ENCODE data around the gene ABHD12. TPM values are rescaled to one million over a fixed set of nuclear protein-coding genes. Genes with fewer than 3 reads are reported as not detected.

The ABHD12 gene
- total RNA-seq, 1 experiment from 2014 or later = 36.4 TPM

GRCh38 chr20:25397821-25398220 lies 7.2 kb upstream of the ABHD12 start:
- Histone ChIP-seq H3K27me3 (ENCODE audit: control insufficient read depth, insufficient read depth, low read length) (no peaks in the 10 kb centered on the region), H3K4me3 (ENCODE audit: insufficient read depth, low read depth, low read length) (no peak overlapping the region), H3K36me3 (replicated peaks; ENCODE audit: control insufficient read depth, insufficient read depth, low read length) (no peaks in the 10 kb centered on the region)
- DNase-seq = no peak

GRCh38 chr20:25397096-25397495 lies 6.5 kb upstream of the ABHD12 start:
- Histone ChIP-seq H3K36me3 (replicated peaks; ENCODE audit: control insufficient read depth, insufficient read depth, low read length) (no peaks in the 10 kb centered on the region), H3K27me3 (ENCODE audit: control insufficient read depth, insufficient read depth, low read length) (no peaks in the 10 kb centered on the region), H3K4me3 (ENCODE audit: insufficient read depth, low read depth, low read length) (no peak overlapping the region)
- no peak for DNase-seq

DNA sequence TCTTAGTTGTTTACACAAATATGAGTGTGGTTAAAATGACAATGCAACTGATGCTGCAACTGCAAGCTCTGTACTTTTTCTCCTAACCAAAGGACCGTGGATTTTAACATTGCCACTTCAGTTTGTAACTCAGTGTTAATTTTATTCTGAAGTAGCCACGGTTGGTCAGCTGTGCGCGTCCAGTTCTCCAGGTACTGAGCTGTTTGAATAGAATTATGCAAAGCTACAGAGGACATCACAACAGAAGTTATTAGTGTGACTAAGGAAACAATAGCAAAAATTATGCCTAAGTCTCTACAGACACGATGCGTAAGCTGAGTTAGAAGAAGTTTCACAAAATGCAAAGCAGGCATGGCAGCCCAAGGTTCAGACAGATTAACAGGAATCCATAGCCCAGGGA lies 4.4 kb upstream of the ABHD12 start:
- Histone ChIP-seq H3K27me3 (ENCODE audit: control insufficient read depth, insufficient read depth, low read length) (no peaks in the 10 kb centered on the region), H3K4me3 (ENCODE audit: insufficient read depth, low read depth, low read length) (no peak overlapping the region), H3K36me3 (replicated peaks; ENCODE audit: control insufficient read depth, insufficient read depth, low read length) (no peaks in the 10 kb centered on the region)
- DNase-seq = no peak

GRCh38 chr20:25394276-25394675 lies 3.6 kb upstream of the ABHD12 start:
- Histone ChIP-seq H3K36me3 (replicated peaks; ENCODE audit: control insufficient read depth, insufficient read depth, low read length) (no peaks in the 10 kb centered on the region), H3K4me3 (ENCODE audit: insufficient read depth, low read depth, low read length) (no peak overlapping the region), H3K27me3 (ENCODE audit: control insufficient read depth, insufficient read depth, low read length) (no peaks in the 10 kb centered on the region)
- no peak for DNase-seq

- H3K36me3 ChIP-seq (replicated peaks; ENCODE audit: control insufficient read depth, insufficient read depth, low read length) = no peaks in the 10 kb centered on the region
- peak; percentile 90 for DNase-seq
These were observed 637 bp downstream of the ABHD12 start for GRCh38 chr20:25389858-25390537.

GRCh38 chr20:25389401-25389857 lies 1.2 kb downstream of the ABHD12 start:
- no peak for DNase-seq
- H3K4me3 ChIP-seq (ENCODE audit: insufficient read depth, low read depth, low read length) = peak overlapping the region; percentile 90
- no peaks in the 10 kb centered on the region for H3K36me3 ChIP-seq (replicated peaks; ENCODE audit: control insufficient read depth, insufficient read depth, low read length)
- H3K27me3 ChIP-seq (ENCODE audit: control insufficient read depth, insufficient read depth, low read length) = no peaks in the 10 kb centered on the region

More at GRCh38 chr20:25389858-25390537, 637 bp downstream of the ABHD12 start:
- H3K4me3 ChIP-seq (ENCODE audit: insufficient read depth, low read depth, low read length) = peak overlapping the region; percentile 90
- no peaks in the 10 kb centered on the region for H3K27me3 ChIP-seq (ENCODE audit: control insufficient read depth, insufficient read depth, low read length)

GRCh38 chr20:25382704-25383370 lies 7.8 kb downstream of the ABHD12 start:
- no peaks in the 10 kb centered on the region; the same call in 1 of the 2 replicates for H3K36me3 ChIP-seq (replicated peaks; ENCODE audit: control insufficient read depth, insufficient read depth, low read length)

DNA sequence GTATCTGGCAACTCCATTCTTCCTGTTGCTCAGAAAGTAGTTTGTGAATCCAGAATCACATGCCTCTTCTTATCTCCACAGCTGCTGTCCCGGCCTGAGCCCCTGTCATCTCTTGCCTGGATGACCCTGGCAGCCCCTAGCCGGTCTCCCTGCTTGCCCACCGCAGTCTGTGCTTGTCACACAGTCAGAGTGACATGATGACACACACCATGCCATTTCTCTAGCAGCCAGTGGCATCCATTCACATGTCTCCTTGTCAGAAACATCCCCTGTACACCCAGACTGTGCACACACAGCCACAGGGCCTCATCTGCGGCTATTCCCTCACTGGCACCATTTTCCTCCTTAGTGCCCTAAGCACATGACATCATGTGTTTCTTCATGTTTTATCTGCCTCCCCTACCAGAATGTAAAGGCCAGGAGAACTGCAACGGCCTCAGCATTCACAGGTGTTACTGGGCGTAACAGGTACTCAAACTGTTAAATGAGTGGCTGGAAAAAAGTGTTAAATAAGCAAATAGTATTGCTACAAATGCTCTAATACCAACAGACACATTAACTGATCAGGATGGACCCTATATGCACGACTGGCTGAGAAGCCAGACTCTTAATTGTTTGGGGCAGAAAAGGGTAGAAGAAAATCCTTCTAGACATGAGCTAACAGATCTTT lies 9.6 kb downstream of the ABHD12 start:
- Histone ChIP-seq H3K27me3 (ENCODE audit: control insufficient read depth, insufficient read depth, low read length) (no peaks in the 10 kb centered on the region), H3K36me3 (replicated peaks; ENCODE audit: control insufficient read depth, insufficient read depth, low read length) (no peaks in the 10 kb centered on the region; the same call in 1 of the 2 replicates), H3K4me3 (ENCODE audit: insufficient read depth, low read depth, low read length) (no peak overlapping the region)
- DNase-seq = no peak

More at GRCh38 chr20:25382704-25383370, 7.8 kb downstream of the ABHD12 start:
- H3K27me3 ChIP-seq (ENCODE audit: control insufficient read depth, insufficient read depth, low read length) = no peaks in the 10 kb centered on the region
- DNase-seq = no peak
- no peak overlapping the region for H3K4me3 ChIP-seq (ENCODE audit: insufficient read depth, low read depth, low read length)

DNA sequence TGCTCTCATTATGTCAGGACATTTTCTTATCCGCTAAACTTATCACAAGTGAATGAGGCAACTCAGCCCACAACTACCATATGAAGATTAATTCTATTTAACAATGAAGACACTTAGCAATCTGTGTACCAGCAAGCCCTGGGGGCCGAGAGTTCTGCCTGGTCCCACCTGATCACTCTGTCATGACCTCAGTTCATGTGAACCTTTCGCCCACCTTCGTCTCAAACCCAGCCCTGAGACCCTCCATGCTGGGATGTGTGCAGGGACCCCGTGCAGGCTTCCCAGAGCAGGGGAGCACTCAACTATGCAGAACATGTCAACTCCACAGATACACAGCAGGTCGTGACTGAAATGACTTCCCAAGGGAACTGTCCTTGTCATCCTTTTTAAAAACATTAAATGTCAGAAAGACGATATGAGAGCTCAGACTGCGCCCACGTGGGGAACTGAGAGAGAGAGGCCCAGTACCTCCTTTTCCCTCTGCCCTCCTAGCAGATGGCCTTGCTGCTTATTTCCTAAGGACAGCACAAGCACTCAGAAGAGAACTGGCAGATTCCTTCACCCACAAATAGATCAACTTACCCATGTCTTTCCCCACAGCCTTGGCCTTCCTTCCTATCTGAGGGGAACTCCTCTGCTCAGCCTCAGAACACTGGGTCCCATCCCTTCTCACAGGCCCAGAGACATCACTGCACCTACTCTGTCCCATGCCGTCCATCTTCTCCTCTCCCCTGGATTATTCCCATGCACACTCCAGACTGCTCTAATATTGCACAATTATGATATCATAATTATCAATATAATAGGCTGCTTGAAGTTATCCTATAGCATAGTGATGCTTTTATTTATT lies 11.5 kb downstream of the ABHD12 start:
- Histone ChIP-seq H3K4me3 (ENCODE audit: insufficient read depth, low read depth, low read length) (no peak overlapping the region), H3K27me3 (ENCODE audit: control insufficient read depth, insufficient read depth, low read length) (no peaks in the 10 kb centered on the region), H3K36me3 (replicated peaks; ENCODE audit: control insufficient read depth, insufficient read depth, low read length) (no peaks in the 10 kb centered on the region; the same call in 1 of the 2 replicates)
- DNase-seq = no peak

DNA sequence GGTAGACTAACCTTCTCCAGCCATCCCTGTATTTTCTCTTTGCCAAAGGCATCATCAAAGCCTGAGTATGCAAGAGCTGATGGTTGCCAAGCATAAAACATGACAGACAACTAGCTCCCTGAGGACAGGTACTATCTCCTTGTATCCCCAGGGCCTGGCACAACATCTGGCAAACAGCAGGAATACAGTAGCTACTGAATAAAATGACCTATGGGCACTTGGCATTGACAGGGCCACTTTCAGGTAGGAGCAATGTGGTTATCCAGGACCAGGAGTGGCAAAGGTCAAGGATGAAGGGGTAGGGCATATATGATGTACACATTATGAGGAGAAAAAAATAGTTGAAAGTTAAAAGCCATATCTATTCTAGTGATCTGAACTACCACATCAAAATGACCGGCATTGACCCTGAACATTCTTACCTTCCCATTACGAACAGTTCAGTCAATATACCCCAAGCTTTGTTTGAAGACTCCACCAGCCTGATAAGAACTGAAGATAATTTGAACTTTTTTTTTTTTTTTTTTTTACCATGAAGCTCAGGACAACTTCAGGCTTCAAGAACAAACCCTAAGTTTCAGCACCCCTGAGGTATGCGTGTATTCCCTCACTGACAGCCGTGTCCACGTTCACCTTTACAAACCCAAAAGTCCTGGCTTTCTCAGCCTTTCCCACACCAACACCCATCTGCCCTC lies 12.3 kb downstream of the ABHD12 start:
- no peak for DNase-seq
- no peaks in the 10 kb centered on the region for H3K27me3 ChIP-seq (ENCODE audit: control insufficient read depth, insufficient read depth, low read length)
- no peak overlapping the region for H3K4me3 ChIP-seq (ENCODE audit: insufficient read depth, low read depth, low read length)
- no peaks in the 10 kb centered on the region; the same call in 1 of the 2 replicates for H3K36me3 ChIP-seq (replicated peaks; ENCODE audit: control insufficient read depth, insufficient read depth, low read length)

GRCh38 chr20:25376886-25377285 lies 13.7 kb downstream of the ABHD12 start:
- Histone ChIP-seq H3K27me3 (ENCODE audit: control insufficient read depth, insufficient read depth, low read length) (no peaks in the 10 kb centered on the region), H3K36me3 (replicated peaks; ENCODE audit: control insufficient read depth, insufficient read depth, low read length) (no peaks in the 10 kb centered on the region), H3K4me3 (ENCODE audit: insufficient read depth, low read depth, low read length) (no peak overlapping the region)
- no peak for DNase-seq

GRCh38 chr20:25376236-25376635 lies 14.4 kb downstream of the ABHD12 start:
- no peak for DNase-seq
- no peaks in the 10 kb centered on the region for H3K27me3 ChIP-seq (ENCODE audit: control insufficient read depth, insufficient read depth, low read length)
- no peak overlapping the region for H3K4me3 ChIP-seq (ENCODE audit: insufficient read depth, low read depth, low read length)
- no peaks in the 10 kb centered on the region for H3K36me3 ChIP-seq (replicated peaks; ENCODE audit: control insufficient read depth, insufficient read depth, low read length)

GRCh38 chr20:25374842-25375241 lies 15.8 kb downstream of the ABHD12 start:
- Histone ChIP-seq H3K27me3 (ENCODE audit: control insufficient read depth, insufficient read depth, low read length) (no peaks in the 10 kb centered on the region), H3K4me3 (ENCODE audit: insufficient read depth, low read depth, low read length) (no peak overlapping the region), H3K36me3 (replicated peaks; ENCODE audit: control insufficient read depth, insufficient read depth, low read length) (no peaks in the 10 kb centered on the region)
- DNase-seq = no peak

Data from H7 (cell line).